ENCODE measurements around the gene LRRC18. TPM values are rescaled to one million over a fixed set of nuclear protein-coding genes. Genes with fewer than 3 reads are reported as not detected.

Gene LRRC18
- total RNA-seq, 1 donor from 2014 or later: not detected

- H3K4me3 Mint-ChIP-seq (ENCODE audit: low read depth): no peak overlapping the region
- H3K27ac Mint-ChIP-seq: no peak overlapping the region
- no peaks in the 10 kb centered on the region for H3K4me1 Mint-ChIP-seq (ENCODE audit: low read depth)
- H3K9me3 Mint-ChIP-seq: no peaks in the 10 kb centered on the region
- DNase-seq (ENCODE audit: low spot score): no peak
- peaks cover 2% of the 10 kb centered on the region for H3K27me3 Mint-ChIP-seq (ENCODE audit: low read depth)
- H3K36me3 Mint-ChIP-seq (ENCODE audit: low read depth): no peaks in the 10 kb centered on the region
- intact Hi-C loops (cut with micrococcal nuclease): no loop called here
Measured at GRCh38 chr10:48897441-48897790, 42.2 kb downstream of the LRRC18 start.

- no peak for DNase-seq (ENCODE audit: low spot score)
- Mint-ChIP-seq H3K27ac (peak overlapping the region; percentile 28), H3K4me3 (ENCODE audit: low read depth) (no peak overlapping the region), H3K9me3 (no peaks in the 10 kb centered on the region), H3K4me1 (ENCODE audit: low read depth) (peaks cover 3% of the 10 kb centered on the region), H3K36me3 (ENCODE audit: low read depth) (no peaks in the 10 kb centered on the region), H3K27me3 (ENCODE audit: low read depth) (peaks cover 2% of the 10 kb centered on the region)
- intact Hi-C loops (cut with micrococcal nuclease): no loop called here
Measured at GRCh38 chr10:48896756-48897440, 42.7 kb downstream of the LRRC18 start.

DNA sequence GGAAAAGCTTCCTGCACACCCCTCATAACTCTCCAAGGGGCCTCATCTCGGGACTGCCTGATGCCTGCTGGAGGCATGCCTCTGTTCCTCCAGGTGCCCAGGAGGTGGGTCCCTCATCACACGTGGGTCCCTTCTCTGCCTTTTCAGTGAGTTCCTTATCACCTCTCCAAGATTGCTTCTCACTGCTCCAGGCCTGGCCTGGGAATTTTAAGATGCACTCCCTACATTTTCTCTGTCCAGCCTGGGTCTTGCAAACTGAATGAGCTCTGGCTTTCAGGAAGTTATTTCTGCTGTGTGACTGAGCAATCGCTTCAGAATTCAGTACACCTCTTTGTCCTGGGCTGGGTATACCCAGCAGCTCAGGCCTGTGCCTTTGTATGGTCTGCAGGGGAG, 43.8 kb downstream of the LRRC18 start:
- DNase-seq (ENCODE audit: low spot score): no peak
- Mint-ChIP-seq H3K4me1 (ENCODE audit: low read depth) (peaks cover 5% of the 10 kb centered on the region), H3K36me3 (ENCODE audit: low read depth) (no peaks in the 10 kb centered on the region), H3K9me3 (no peaks in the 10 kb centered on the region), H3K27ac (no peak overlapping the region), H3K27me3 (ENCODE audit: low read depth) (peaks cover 2% of the 10 kb centered on the region), H3K4me3 (ENCODE audit: low read depth) (no peak overlapping the region)
- intact Hi-C loops (cut with micrococcal nuclease): no loop called here

DNA sequence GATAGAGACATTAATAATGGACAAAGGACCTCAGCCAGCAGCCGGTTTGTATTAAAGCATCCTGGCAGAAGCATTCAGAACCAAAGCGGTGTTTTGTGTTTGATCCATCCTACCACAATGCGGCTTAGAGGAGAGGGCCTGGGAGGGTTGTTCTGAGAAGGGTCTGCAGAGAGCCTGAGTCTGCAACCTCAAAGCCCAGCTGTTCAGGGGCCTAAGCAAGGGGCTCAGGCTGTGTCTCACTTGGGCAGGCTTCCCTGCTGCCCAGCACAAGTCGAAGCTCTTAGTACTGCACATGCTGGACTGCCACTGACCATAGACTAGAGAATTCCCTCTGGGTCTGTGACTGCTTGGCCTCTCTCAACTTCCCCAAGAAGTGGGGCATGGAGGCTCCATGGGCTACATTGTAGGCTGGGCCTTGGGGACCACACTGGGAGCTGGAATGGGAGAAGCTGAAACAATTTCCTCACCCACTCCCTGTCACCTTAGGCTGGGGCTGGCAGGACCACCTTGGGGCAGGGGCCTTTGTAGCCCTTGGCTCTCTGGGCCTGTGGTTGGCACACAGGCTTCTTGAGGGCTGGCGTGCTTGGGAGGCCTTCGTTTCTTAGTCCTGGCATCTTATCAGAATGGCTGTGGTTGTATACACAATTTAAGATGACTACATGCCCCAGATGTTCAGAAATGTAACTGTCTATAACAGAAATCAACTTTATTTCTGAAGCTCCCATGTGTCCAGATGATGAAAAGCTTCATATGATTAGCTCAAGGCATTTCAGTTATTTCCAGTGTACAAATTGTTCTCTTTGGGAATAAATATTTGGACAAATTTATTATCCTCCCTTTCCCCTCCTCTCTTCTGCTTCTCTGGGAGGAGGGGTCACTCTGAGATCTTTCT, 44.5 kb downstream of the LRRC18 start:
- Mint-ChIP-seq H3K4me1 (ENCODE audit: low read depth) (peaks cover 5% of the 10 kb centered on the region), H3K36me3 (ENCODE audit: low read depth) (no peaks in the 10 kb centered on the region), H3K27me3 (ENCODE audit: low read depth) (peaks cover 2% of the 10 kb centered on the region), H3K9me3 (no peaks in the 10 kb centered on the region), H3K4me3 (ENCODE audit: low read depth) (no peak overlapping the region), H3K27ac (no peak overlapping the region)
- intact Hi-C loops (cut with micrococcal nuclease): no loop called here
- DNase-seq (ENCODE audit: low spot score): no peak

GRCh38 chr10:48890888-48891850, 48.5 kb downstream of the LRRC18 start:
- Mint-ChIP-seq H3K9me3 (no peaks in the 10 kb centered on the region), H3K4me1 (ENCODE audit: low read depth) (peaks cover 5% of the 10 kb centered on the region), H3K27me3 (ENCODE audit: low read depth) (peaks cover 2% of the 10 kb centered on the region), H3K36me3 (ENCODE audit: low read depth) (no peaks in the 10 kb centered on the region), H3K27ac (no peak overlapping the region), H3K4me3 (ENCODE audit: low read depth) (no peak overlapping the region)
- intact Hi-C loops (cut with micrococcal nuclease): no loop called here
- no peak for DNase-seq (ENCODE audit: low spot score)

DNA sequence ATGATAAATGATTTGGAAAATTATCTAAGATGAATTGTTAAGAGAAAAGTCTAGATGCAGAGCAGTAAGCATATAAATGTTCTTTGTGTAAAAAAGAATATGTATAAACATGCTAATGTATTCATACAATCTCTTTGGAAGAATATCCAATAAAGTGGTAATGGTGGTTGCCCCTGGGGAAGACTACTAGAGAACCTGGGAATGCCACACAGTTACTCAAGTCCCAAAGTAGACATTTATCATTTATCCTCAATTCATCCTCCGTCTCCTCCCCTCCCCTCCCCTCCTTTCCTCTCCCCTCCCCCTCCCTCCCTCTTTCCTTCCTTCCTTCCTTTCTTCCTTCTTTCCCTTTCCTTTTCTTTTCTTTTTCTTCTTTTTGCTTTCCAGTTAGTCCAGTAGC, 51.7 kb downstream of the LRRC18 start:
- Mint-ChIP-seq H3K36me3 (ENCODE audit: low read depth) (no peaks in the 10 kb centered on the region), H3K27me3 (ENCODE audit: low read depth) (no peaks in the 10 kb centered on the region), H3K9me3 (no peaks in the 10 kb centered on the region), H3K4me3 (ENCODE audit: low read depth) (no peak overlapping the region), H3K4me1 (ENCODE audit: low read depth) (peaks cover 5% of the 10 kb centered on the region), H3K27ac (no peak overlapping the region)
- intact Hi-C loops (cut with micrococcal nuclease): no loop called here
- no peak for DNase-seq (ENCODE audit: low spot score)

GRCh38 chr10:48885376-48885775, 54.3 kb downstream of the LRRC18 start:
- no peak overlapping the region for H3K27ac Mint-ChIP-seq
- intact Hi-C loops (cut with micrococcal nuclease): no loop called here
- H3K27me3 Mint-ChIP-seq (ENCODE audit: low read depth): no peaks in the 10 kb centered on the region
- H3K9me3 Mint-ChIP-seq: no peaks in the 10 kb centered on the region
- no peak for DNase-seq (ENCODE audit: low spot score)
- no peaks in the 10 kb centered on the region for H3K4me1 Mint-ChIP-seq (ENCODE audit: low read depth)
- no peaks in the 10 kb centered on the region for H3K36me3 Mint-ChIP-seq (ENCODE audit: low read depth)
- no peak overlapping the region for H3K4me3 Mint-ChIP-seq (ENCODE audit: low read depth)

- no peak overlapping the region for H3K27ac Mint-ChIP-seq
- no peak overlapping the region for H3K4me3 Mint-ChIP-seq (ENCODE audit: low read depth)
- DNase-seq (ENCODE audit: low spot score): no peak
- H3K27me3 Mint-ChIP-seq (ENCODE audit: low read depth): no peaks in the 10 kb centered on the region
- H3K36me3 Mint-ChIP-seq (ENCODE audit: low read depth): no peaks in the 10 kb centered on the region
- intact Hi-C loops (cut with micrococcal nuclease): no loop called here
- H3K9me3 Mint-ChIP-seq: no peaks in the 10 kb centered on the region
- no peaks in the 10 kb centered on the region for H3K4me1 Mint-ChIP-seq (ENCODE audit: low read depth)
Measured at GRCh38 chr10:48884179-48885045, 55.2 kb downstream of the LRRC18 start.

DNA sequence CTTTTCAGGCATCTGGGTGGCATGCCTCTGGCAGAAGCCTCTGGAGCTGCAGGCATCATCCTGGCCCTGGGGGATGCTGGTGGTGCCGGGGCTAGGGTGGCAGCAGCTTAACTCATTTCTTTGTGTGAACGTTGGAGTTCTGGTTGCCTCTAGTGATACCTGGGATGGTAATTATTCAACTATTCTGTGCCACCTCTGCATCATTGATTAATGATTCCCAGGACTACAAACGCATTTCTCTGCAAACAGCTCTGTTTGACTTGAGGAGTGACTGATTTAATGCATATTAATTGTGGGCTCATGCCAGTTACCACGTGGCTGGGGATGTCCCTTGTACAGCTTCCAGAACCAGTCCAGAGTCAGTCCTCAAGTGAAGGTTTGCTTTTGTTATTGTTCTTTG, 55.9 kb downstream of the LRRC18 start:
- Mint-ChIP-seq H3K27ac (no peak overlapping the region), H3K36me3 (ENCODE audit: low read depth) (no peaks in the 10 kb centered on the region), H3K27me3 (ENCODE audit: low read depth) (no peaks in the 10 kb centered on the region), H3K9me3 (no peaks in the 10 kb centered on the region), H3K4me1 (ENCODE audit: low read depth) (no peaks in the 10 kb centered on the region), H3K4me3 (ENCODE audit: low read depth) (no peak overlapping the region)
- intact Hi-C loops (cut with micrococcal nuclease): no loop called here
- no peak for DNase-seq (ENCODE audit: low spot score)

- no peaks in the 10 kb centered on the region for H3K9me3 Mint-ChIP-seq
- no peak for DNase-seq (ENCODE audit: low spot score)
- no peak overlapping the region for H3K4me3 Mint-ChIP-seq (ENCODE audit: low read depth)
- H3K27ac Mint-ChIP-seq: no peak overlapping the region
- no peaks in the 10 kb centered on the region for H3K27me3 Mint-ChIP-seq (ENCODE audit: low read depth)
- intact Hi-C loops (cut with micrococcal nuclease): no loop called here
- H3K4me1 Mint-ChIP-seq (ENCODE audit: low read depth): no peaks in the 10 kb centered on the region
- H3K36me3 Mint-ChIP-seq (ENCODE audit: low read depth): no peaks in the 10 kb centered on the region
Measured at GRCh38 chr10:48882881-48883280, 56.8 kb downstream of the LRRC18 start.

DNA sequence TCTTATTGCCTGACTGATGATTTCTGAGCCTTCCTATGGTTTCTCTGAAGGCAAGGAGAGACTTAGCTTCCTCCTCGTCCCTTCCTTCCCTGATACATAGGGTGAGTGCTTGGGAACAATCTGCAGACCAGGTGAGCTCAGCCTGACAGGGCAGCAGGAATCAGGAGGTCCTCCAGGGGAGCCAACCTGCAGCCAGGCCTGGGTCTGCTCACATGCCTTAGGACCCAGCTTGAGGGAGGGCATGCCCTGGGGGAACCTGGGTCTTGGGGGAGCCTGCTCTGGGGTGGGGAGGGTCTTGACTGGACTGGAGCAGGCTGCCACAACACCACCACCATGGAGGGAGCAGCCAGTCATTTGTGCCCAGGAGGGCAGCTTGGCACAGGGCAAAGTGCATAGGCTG, 57.7 kb downstream of the LRRC18 start:
- H3K9me3 Mint-ChIP-seq: no peaks in the 10 kb centered on the region
- no peak overlapping the region for H3K4me3 Mint-ChIP-seq (ENCODE audit: low read depth)
- H3K36me3 Mint-ChIP-seq (ENCODE audit: low read depth): no peaks in the 10 kb centered on the region
- no peaks in the 10 kb centered on the region for H3K4me1 Mint-ChIP-seq (ENCODE audit: low read depth)
- intact Hi-C loops (cut with micrococcal nuclease): no loop called here
- H3K27ac Mint-ChIP-seq: no peak overlapping the region
- H3K27me3 Mint-ChIP-seq (ENCODE audit: low read depth): no peaks in the 10 kb centered on the region
- no peak for DNase-seq (ENCODE audit: low spot score)
